KOPT-K1 (cell line): ENCODE measurements around the gene SIGLEC15.
"Not testable (repeated sequence)": the region's sequence is repeated elsewhere in the genome, so short reads cannot be mapped to it uniquely, and the experiment has no call there.

Experiments used
- H3K27ac ChIP-seq: fragments of 200-600 bp; sonication (generic); 2 replicates; pipeline ENCODE4 v1.5.1; 2016; ENCODE audit warnings: antibody characterized with exemption, mild to moderate bottlenecking, low read depth, low read length; ENCODE audit not compliant: poor library complexity, severe bottlenecking
- H3K36me3 ChIP-seq: fragments of 200-600 bp; sonication (generic); 2 replicates; pipeline ENCODE4 v1.5.1; 2017; ENCODE audit warnings: antibody characterized with exemption, mild to moderate bottlenecking, low read length, moderate library complexity; ENCODE audit not compliant: insufficient read depth
- H3K9me3 ChIP-seq: fragments of 200-600 bp; sonication (generic); 2 replicates; pipeline ENCODE4 v1.5.1; 2017; ENCODE audit warnings: antibody characterized with exemption, low read length, mild to moderate bottlenecking; ENCODE audit not compliant: insufficient read depth, poor library complexity, severe bottlenecking

The SIGLEC15 gene

GRCh38 chr18:45848643-45849042 is 23.2 kb downstream of the SIGLEC15 start:
- not testable (repeated sequence) for H3K9me3 ChIP-seq, H3K27ac ChIP-seq
- peaks cover 41% of the 10 kb centered on the region for H3K36me3 ChIP-seq

GRCh38 chr18:45849529-45849928 is 24.1 kb downstream of the SIGLEC15 start:
- Histone ChIP-seq H3K36me3 (peaks cover 50% of the 10 kb centered on the region), H3K27ac (no peak overlapping the region), H3K9me3 (no peaks in the 10 kb centered on the region)

GRCh38 chr18:45850021-45850420 is 24.5 kb downstream of the SIGLEC15 start:
- H3K36me3 ChIP-seq: peaks cover 55% of the 10 kb centered on the region
- no peaks in the 10 kb centered on the region for H3K9me3 ChIP-seq
- H3K27ac ChIP-seq: no peak overlapping the region

GRCh38 chr18:45851161-45851925 is 25.9 kb downstream of the SIGLEC15 start:
- Histone ChIP-seq H3K9me3 (no peaks in the 10 kb centered on the region), H3K36me3 (peaks cover 68% of the 10 kb centered on the region), H3K27ac (no peak overlapping the region)

- H3K9me3 ChIP-seq: no peaks in the 10 kb centered on the region
- H3K36me3 ChIP-seq: peaks cover 79% of the 10 kb centered on the region
- H3K27ac ChIP-seq: no peak overlapping the region
Observed at GRCh38 chr18:45852631-45853030, 27.2 kb downstream of the SIGLEC15 start.

- no peaks in the 10 kb centered on the region for H3K9me3 ChIP-seq
Observed at GRCh38 chr18:45854036-45854586, 28.6 kb downstream of the SIGLEC15 start.

GRCh38 chr18:45856531-45856930 is 31.1 kb downstream of the SIGLEC15 start:
- H3K36me3 ChIP-seq: peaks cover 89% of the 10 kb centered on the region
- H3K9me3 ChIP-seq: no peaks in the 10 kb centered on the region
- no peak overlapping the region for H3K27ac ChIP-seq

More at GRCh38 chr18:45854036-45854586, 28.6 kb downstream of the SIGLEC15 start:
- Histone ChIP-seq H3K36me3 (peaks cover 94% of the 10 kb centered on the region), H3K27ac (no peak overlapping the region)

GRCh38 chr18:45859334-45859733 is 33.9 kb downstream of the SIGLEC15 start:
- Histone ChIP-seq H3K9me3 (no peaks in the 10 kb centered on the region), H3K36me3 (peaks cover 90% of the 10 kb centered on the region), H3K27ac (no peak overlapping the region)

GRCh38 chr18:45860492-45860891 is 35.0 kb downstream of the SIGLEC15 start:
- H3K9me3 ChIP-seq: no peaks in the 10 kb centered on the region
- H3K36me3 ChIP-seq: peaks cover 90% of the 10 kb centered on the region
- H3K27ac ChIP-seq: no peak overlapping the region

GRCh38 chr18:45860971-45861370 is 35.5 kb downstream of the SIGLEC15 start:
- peaks cover 90% of the 10 kb centered on the region for H3K36me3 ChIP-seq
- H3K27ac ChIP-seq: no peak overlapping the region

GRCh38 chr18:45861926-45862325 is 36.5 kb downstream of the SIGLEC15 start:
- Histone ChIP-seq H3K27ac (no peak overlapping the region), H3K36me3 (peaks cover 88% of the 10 kb centered on the region), H3K9me3 (no peaks in the 10 kb centered on the region)

More at GRCh38 chr18:45860971-45861370, 35.5 kb downstream of the SIGLEC15 start:
- no peaks in the 10 kb centered on the region for H3K9me3 ChIP-seq

- H3K9me3 ChIP-seq: no peaks in the 10 kb centered on the region
Observed at GRCh38 chr18:45863469-45863868, 38.0 kb downstream of the SIGLEC15 start.

GRCh38 chr18:45864081-45864480 is 38.6 kb downstream of the SIGLEC15 start:
- Histone ChIP-seq H3K9me3 (no peaks in the 10 kb centered on the region), H3K36me3 (peaks cover 80% of the 10 kb centered on the region), H3K27ac (no peak overlapping the region)

More at GRCh38 chr18:45863469-45863868, 38.0 kb downstream of the SIGLEC15 start:
- Histone ChIP-seq H3K27ac (no peak overlapping the region), H3K36me3 (peaks cover 86% of the 10 kb centered on the region)

- H3K27ac ChIP-seq: no peak overlapping the region
- H3K36me3 ChIP-seq: peaks cover 80% of the 10 kb centered on the region
- no peaks in the 10 kb centered on the region for H3K9me3 ChIP-seq
Observed at GRCh38 chr18:45865466-45865865, 40.0 kb downstream of the SIGLEC15 start.

GRCh38 chr18:45870419-45870818 is 44.9 kb downstream of the SIGLEC15 start:
- Histone ChIP-seq H3K27ac (no peak overlapping the region), H3K36me3 (peaks cover 73% of the 10 kb centered on the region), H3K9me3 (peaks cover 16% of the 10 kb centered on the region)
